Right lobe of liver (tissue), 4 donors: ENCODE measurements around the gene ITGA11.

Experiments used
- POLR2A ChIP-seq: fragments of 450-650 bp; IDR thresholded peaks from one replicate; pipeline ENCODE4 v1.6.1; 2017; ENCODE audit warnings: antibody characterized with exemption, mild to moderate bottlenecking
- TF ChIP-seq, protein P1 (sequence below), 4 donors: fragments of 200-600 bp in 3 of 4; fragments of 450-650 bp in 1 of 4; IDR thresholded peaks; one replicate each; pipeline versions ENCODE4 v1.5.1 to v1.8.0; 2016 to 2022; ENCODE audit warnings: antibody characterized with exemption in 4 of 4, mild to moderate bottlenecking in 2 of 4
- donor health status: DM: no; HTN: no; CAD: no.
- donor health status: DM: no; HTN: no; CAD: no.
- donor health status: DM: no; HTN: yes; CAD: no.

DNA sequence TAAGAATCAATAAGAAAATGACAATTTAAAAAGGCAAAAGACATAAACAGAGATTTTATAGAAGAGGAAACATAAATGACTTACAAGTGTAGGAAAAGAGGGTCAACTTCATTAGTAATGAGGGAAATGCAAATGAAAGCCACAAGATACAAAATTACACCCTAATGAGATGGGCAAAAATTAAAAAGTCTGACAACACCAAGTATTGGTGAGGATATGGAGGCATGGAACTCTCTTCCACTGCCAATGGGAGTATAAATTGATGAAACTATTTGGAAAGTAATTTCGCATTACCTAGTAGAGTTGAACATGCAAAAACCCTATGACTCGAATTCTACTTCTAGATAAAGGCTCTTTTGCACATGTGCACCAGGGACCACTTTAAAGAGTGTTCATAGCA lies 28.2 kb upstream of the ITGA11 start:
- no peak for TF ChIP-seq POLR2A
- TF ChIP-seq, protein P1, sequence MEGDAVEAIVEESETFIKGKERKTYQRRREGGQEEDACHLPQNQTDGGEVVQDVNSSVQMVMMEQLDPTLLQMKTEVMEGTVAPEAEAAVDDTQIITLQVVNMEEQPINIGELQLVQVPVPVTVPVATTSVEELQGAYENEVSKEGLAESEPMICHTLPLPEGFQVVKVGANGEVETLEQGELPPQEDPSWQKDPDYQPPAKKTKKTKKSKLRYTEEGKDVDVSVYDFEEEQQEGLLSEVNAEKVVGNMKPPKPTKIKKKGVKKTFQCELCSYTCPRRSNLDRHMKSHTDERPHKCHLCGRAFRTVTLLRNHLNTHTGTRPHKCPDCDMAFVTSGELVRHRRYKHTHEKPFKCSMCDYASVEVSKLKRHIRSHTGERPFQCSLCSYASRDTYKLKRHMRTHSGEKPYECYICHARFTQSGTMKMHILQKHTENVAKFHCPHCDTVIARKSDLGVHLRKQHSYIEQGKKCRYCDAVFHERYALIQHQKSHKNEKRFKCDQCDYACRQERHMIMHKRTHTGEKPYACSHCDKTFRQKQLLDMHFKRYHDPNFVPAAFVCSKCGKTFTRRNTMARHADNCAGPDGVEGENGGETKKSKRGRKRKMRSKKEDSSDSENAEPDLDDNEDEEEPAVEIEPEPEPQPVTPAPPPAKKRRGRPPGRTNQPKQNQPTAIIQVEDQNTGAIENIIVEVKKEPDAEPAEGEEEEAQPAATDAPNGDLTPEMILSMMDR (IDR thresholded peaks at IDR 0.05): no peak
